ENCODE measurements around the gene TAS2R14. TPM values are rescaled to one million over a fixed set of nuclear protein-coding genes. Genes with fewer than 3 reads are reported as not detected.

The TAS2R14 gene
- total and polyA plus RNA-seq, 12 donors, result 0.30 to 1.7 (median 0.91) TPM

DNA sequence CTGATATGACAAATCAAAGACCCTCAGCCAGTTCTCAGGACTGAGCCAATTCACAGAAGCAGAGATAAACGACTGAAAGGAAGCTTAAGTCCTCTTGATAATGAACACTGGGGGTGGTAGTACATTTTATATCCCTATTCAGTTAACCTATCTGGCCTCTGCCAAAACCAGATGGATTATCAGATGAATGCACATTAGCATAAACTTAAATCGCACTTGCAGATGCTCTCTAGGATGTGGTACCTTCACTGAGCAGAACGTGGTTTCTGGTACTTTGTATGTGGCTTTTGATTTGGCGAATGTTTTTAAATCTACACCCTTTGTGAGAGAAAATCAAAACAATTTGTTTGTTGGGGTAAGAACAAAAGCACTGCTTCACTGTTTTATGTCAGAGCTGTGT lies 21.1 kb upstream of the TAS2R14 start:
- no peak for DNase-seq
- Histone ChIP-seq H3K9me3 (peaks cover 0 to 23% (median 3%) of the 10 kb centered on the region in 11 donors), H3K4me1 (no peaks in the 10 kb centered on the region), H3K27ac (no peak overlapping the region), H3K27me3 (no peaks in the 10 kb centered on the region), H3K36me3 (no peaks in the 10 kb centered on the region), H3K4me3 (no peak overlapping the region)
- TF ChIP-seq CTCF (IDR thresholded peaks at IDR 0.05), result no peak
- peak in 1 of 8 donors; percentile 12 for ATAC-seq
- intact Hi-C loops (cut with DNase I), result loop anchor here in 2 of 10 donors (5.0 to 10.0 kb wide), 2 partner anchors 215 to 242 kb away; partner anchors contain the start of gene SMIM10L1 (in 1 of the 2)
- 68 to 72% methylated on average over 4 of the region's 4 CpGs for WGBS, 2 donors

DNA sequence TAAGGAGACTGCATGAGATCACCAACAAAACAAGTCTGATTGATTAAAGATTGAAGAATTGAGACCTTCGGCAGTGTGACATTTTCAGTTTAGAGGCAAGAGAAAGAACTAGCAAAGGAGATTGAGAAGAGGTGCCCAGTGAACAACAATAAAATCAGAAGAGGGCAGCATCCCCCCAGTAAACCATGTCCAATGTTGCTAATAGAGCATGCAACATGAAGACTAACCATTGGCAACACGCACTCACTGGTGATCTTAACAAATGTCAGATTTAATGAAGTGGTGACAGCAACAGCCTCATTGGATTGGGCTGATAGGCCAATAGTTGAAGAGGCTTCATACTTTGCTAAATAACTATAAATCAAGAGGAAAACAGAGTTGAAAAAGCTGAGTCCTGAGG lies 20.7 kb upstream of the TAS2R14 start:
- intact Hi-C loops (cut with DNase I), result loop anchor here in 4 of 10 donors (5.0 to 10.0 kb wide), 3 partner anchors 215 to 245 kb away; partner anchors contain the start of gene SMIM10L1 (in 3 of the 4)
- H3K4me3 ChIP-seq, result no peak overlapping the region
- no peak overlapping the region for H3K27ac ChIP-seq
- peaks cover 0 to 27% (median 3%) of the 10 kb centered on the region in 11 donors for H3K9me3 ChIP-seq
- DNase-seq (no peak), ATAC-seq (peak in 2 of 8 donors; percentile 59 to 74)
- H3K36me3 ChIP-seq, result no peaks in the 10 kb centered on the region
- 86 to 94% methylated on average over 2 of the region's 2 CpGs for WGBS, 2 donors
- peak in 5 of 9 donors; percentile 15 to 38 (median 24) for TF ChIP-seq CTCF (IDR thresholded peaks at IDR 0.05)
- no peaks in the 10 kb centered on the region for H3K4me1 ChIP-seq
- H3K27me3 ChIP-seq, result no peaks in the 10 kb centered on the region

DNA sequence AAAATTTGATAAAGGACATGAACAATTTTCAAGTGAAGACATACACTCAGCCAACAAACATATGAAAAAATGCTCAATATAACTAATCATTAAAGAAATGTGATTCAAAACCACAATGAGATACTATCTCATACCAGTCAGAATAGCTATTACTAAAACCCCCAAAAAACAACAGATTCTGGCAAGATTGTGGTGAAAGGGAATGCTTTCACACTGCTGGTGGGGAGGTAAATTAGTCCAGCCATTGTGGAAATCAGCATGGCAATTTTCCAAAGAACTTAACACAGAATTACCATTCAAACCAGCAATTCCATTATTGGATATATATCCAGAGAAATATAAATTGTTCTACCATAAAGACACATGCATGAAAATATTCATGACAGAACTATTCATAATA lies 18.7 kb upstream of the TAS2R14 start:
- no peak for TF ChIP-seq CTCF (IDR thresholded peaks at IDR 0.05)
- Histone ChIP-seq H3K27ac (no peak overlapping the region), H3K36me3 (no peaks in the 10 kb centered on the region), H3K4me3 (no peak overlapping the region), H3K9me3 (peaks cover 0 to 35% (median 3%) of the 10 kb centered on the region in 11 donors), H3K4me1 (peaks cover 0 to 4% (median 0%) of the 10 kb centered on the region in 9 donors), H3K27me3 (no peaks in the 10 kb centered on the region)
- intact Hi-C loops (cut with DNase I), result loop anchor here in 3 of 10 donors (10.0 kb wide), 2 partner anchors 217 to 247 kb away; partner anchors contain the start of gene SMIM10L1 (in 2 of the 3)
- no peak for DNase-seq
- no peak for ATAC-seq

GRCh38 chr12:10956085-10956484 lies 17.0 kb upstream of the TAS2R14 start:
- intact Hi-C loops (cut with DNase I), result loop anchor here in 3 of 10 donors (10.0 kb wide), 2 partner anchors 219 to 249 kb away; partner anchors contain the start of gene SMIM10L1 (in 2 of the 3)
- Histone ChIP-seq H3K27me3 (no peaks in the 10 kb centered on the region), H3K9me3 (peaks cover 0 to 35% (median 3%) of the 10 kb centered on the region in 11 donors), H3K27ac (no peak overlapping the region), H3K36me3 (no peaks in the 10 kb centered on the region), H3K4me1 (peaks cover 0 to 4% (median 0%) of the 10 kb centered on the region in 9 donors), H3K4me3 (no peak overlapping the region)
- no peak for DNase-seq
- no peak for TF ChIP-seq CTCF (IDR thresholded peaks at IDR 0.05)
- ATAC-seq, result no peak
